ENCODE results near the gene ZNF239.
"Not testable (repeated sequence)": the region's sequence is repeated elsewhere in the genome, so short reads cannot be mapped to it uniquely, and the experiment has no call there.

The ZNF239 gene

GRCh38 chr10:43576062-43576461 is 1.6 kb upstream of the ZNF239 start:
- no peak for DNase-seq

GRCh38 chr10:43574906-43575305 is 490 bp upstream of the ZNF239 start:
- no peak for DNase-seq

DNA sequence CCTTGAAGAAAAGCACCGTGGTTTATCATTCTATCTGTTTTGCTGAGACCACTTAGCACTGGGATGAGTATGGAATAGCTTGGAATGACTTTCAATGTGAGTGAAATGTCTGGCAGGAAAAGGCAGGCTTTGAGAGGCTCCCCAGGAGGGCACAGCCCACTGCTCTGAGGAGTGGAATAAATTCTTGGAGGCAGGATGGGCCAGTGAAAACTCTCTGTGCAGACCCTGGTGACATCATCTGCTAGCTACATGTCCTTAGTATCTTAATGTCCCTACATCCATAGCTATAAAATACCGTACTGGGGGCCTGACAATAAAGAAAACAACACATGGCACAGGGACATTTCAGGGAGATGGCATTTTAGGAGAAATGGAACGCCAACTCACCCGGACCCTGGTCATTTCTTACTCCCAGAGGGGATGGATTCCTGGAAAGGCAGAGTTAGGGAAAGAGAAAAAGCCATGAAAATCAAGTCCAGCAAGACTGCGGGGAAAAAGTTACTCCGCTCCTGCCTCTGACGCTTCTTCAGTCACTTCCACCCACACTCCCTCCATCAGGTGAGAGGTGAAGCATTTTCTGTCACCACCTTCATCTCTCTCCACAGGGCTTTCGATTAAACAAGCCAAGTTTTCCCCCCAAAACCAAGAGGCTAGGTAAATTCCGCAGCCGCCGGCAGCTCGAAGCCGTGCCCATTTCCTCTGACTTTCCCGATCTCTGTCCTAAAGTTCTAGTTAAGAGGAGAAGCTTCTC is 991 bp downstream of the ZNF239 start:
- peak; percentile 36 for DNase-seq

DNA sequence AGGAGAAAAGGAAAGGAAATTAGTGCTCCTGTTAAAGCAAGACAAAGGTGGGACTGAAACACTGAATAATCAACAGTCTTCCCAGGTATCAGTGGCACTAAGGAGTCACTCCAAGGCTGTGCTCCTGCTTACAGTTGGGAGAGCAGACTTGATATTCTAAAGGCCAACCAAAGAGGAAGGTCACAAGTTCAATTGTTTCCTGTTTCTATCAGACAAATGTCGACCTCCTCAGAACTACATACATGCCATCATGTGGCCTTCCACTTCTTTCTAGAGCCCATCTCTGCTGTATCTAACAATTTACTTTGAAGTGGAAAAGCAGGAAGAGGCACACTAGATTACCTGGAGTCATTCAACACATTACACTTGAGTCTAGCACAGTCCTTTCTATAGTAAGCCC is 3.4 kb downstream of the ZNF239 start:
- no peak for DNase-seq

GRCh38 chr10:43569681-43570080 is 4.7 kb downstream of the ZNF239 start:
- no peak for DNase-seq

- no peak for DNase-seq
Observed at GRCh38 chr10:43557214-43557613, 17.2 kb downstream of the ZNF239 start.

DNA sequence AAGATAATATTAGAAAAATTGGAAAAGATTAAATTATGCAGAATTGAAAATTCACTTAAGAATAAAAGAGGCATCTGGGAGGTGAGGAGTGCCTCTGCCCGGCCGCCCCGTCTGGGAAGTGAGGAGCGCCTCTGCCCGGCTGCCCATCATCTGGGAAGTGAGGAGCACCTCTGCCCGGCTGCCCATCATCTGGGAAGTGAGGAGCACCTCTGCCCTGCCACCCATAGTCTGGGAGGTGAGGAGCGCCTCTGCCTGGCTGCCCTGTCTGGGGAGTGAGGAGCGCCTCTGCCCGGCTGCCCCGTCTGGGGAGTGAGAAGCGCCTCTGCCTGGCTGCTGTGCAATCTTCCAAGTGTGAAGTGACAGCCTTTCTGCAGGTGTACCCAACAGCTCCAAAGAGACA is 30.7 kb downstream of the ZNF239 start:
- DNase-seq, result not testable (repeated sequence)

DNA sequence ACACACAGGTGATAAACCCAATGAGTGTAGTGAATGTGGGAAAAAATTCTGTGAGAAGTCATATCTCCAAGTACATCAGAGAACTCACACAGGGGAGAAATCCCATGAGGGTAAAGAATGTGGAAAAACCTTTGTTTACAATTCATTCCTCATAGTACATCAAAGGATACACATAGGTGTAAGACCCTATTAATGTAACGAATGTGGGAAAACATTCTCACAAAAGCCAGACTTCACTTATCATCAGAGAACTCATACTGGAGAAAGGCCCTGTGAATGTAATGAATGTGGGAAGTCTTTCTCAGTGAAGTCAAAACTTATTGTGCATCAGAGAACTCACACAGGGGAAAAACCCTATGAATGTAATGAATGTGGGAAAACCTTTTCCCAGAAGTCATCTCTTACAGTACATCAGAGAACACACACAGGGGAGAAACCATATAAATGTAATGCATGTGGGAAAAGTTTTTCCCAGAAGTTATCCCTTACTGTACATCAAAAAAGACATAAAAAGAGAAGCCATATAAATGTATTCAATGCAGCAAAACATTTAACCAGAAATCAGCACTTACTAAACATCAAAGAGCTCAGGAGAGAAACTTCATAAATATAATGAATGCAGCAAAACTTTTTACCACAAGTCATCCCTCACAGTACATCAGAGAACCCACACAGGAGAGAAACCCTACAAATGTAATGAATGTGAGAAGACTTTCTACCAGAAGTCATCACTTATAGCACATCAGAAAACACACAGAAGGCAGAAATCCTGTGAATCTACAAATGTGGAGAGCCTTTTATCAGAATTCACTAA is 49.8 kb downstream of the ZNF239 start:
- no peak for DNase-seq
